ENCODE measurements around the gene NT5DC4. TPM values are rescaled to one million over a fixed set of nuclear protein-coding genes. Genes with fewer than 3 reads are reported as not detected.

The NT5DC4 gene
- total RNA-seq, 1 donor from 2014 or later: not detected

DNA sequence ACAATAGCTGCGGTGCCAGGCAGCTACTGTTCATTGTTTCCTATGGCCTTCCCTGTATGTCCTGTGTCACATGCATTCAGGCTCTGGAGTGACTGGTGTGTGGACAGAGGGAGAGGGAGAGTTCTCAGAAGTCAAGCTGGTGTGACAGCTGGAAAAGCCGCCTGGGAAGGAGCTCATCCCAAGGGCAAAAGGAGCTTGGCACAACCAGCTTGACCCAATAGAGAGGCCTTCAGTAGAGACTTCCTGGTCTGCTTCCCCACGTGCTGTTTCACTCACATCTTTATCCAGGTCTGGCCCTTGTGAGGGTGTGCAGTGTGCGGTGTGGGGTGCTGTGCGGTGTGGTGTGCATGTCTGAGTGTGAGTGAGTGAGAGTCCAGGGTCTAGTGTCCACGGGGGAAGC is 11.1 kb upstream of the NT5DC4 start:
- TF ChIP-seq, protein P1, sequence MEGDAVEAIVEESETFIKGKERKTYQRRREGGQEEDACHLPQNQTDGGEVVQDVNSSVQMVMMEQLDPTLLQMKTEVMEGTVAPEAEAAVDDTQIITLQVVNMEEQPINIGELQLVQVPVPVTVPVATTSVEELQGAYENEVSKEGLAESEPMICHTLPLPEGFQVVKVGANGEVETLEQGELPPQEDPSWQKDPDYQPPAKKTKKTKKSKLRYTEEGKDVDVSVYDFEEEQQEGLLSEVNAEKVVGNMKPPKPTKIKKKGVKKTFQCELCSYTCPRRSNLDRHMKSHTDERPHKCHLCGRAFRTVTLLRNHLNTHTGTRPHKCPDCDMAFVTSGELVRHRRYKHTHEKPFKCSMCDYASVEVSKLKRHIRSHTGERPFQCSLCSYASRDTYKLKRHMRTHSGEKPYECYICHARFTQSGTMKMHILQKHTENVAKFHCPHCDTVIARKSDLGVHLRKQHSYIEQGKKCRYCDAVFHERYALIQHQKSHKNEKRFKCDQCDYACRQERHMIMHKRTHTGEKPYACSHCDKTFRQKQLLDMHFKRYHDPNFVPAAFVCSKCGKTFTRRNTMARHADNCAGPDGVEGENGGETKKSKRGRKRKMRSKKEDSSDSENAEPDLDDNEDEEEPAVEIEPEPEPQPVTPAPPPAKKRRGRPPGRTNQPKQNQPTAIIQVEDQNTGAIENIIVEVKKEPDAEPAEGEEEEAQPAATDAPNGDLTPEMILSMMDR (IDR thresholded peaks at IDR 0.05; ENCODE audit: insufficient read depth, low read length, severe bottlenecking): no peak
- FAIRE-seq (no peak), DNase-seq (ENCODE audit: low read depth) (no peak)
- no peaks in the 10 kb centered on the region for H3K36me3 ChIP-seq (ENCODE audit: control insufficient read depth, insufficient read depth, low read length)
- peaks cover 3% of the 10 kb centered on the region for H3K27me3 ChIP-seq (ENCODE audit: control insufficient read depth, insufficient read depth, low read length)
- no peak overlapping the region for H3K4me3 ChIP-seq (ENCODE audit: low read depth, low read length)

DNA sequence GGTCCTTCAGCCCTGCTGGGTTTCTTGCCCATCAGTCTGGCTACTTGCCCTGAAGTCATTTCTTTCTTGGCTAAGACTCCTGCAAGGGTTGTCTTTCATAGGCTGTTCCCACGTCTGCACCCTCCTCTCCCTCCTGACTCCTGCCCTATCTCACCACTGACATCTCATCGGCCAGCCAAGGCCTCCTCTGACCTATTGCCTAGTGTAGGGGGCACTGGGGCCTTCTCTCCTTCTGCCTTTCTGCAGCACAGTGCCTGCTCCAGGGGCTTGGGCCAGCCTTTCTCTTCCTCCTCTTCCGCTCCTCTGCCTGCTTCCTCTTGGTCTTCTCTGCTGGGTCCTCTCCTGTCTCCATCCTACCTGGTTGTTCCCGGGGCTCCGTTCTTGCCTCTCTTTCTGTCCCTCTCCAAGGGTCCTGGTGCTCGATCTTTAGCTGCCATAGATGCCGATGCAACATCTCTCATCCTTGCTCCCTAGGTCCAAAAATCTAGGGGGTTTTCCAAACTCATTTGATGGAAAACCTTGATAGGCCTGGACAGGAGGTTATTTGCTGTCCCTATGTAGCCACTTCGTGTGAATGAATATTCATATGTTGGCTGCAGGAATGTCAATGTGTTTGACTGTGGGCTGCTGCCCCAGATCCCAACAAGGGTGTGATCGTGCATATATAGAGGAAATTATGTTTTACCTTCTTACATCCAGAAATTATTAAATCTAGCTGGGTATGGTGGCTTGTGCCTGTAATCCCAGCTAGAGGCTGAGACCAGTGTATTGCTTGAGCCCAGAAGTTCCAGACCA is 9.7 kb upstream of the NT5DC4 start:
- TF ChIP-seq, protein P1 (IDR thresholded peaks at IDR 0.05; ENCODE audit: insufficient read depth, low read length, severe bottlenecking): no peak
- Histone ChIP-seq H3K4me3 (ENCODE audit: low read depth, low read length) (no peak overlapping the region), H3K27me3 (ENCODE audit: control insufficient read depth, insufficient read depth, low read length) (peaks cover 3% of the 10 kb centered on the region), H3K36me3 (ENCODE audit: control insufficient read depth, insufficient read depth, low read length) (no peaks in the 10 kb centered on the region)
- DNase-seq (ENCODE audit: low read depth): no peak
- no peak for FAIRE-seq

DNA sequence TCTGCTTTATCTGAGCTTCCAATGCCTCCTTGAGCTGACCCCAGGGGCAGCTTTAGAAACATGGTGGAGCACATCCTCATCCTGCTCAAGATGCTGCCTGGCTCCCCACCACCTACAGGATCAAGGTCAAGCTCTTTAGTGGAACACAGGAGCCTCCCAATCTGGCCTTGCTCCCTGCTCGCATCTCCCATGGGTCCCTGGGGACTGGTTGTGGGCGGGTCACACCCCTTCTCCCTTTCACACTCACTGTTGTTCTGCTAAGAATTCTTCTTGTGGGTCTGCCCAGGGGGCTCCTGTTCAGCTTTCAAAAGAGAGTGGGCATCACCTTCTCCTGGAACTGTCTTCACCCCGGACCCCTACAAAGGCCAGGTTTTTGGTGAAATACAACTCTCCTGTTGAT is 8.4 kb upstream of the NT5DC4 start:
- Histone ChIP-seq H3K4me3 (ENCODE audit: low read depth, low read length) (no peak overlapping the region), H3K27me3 (ENCODE audit: control insufficient read depth, insufficient read depth, low read length) (peaks cover 3% of the 10 kb centered on the region), H3K36me3 (ENCODE audit: control insufficient read depth, insufficient read depth, low read length) (no peaks in the 10 kb centered on the region)
- TF ChIP-seq, protein P1 (IDR thresholded peaks at IDR 0.05; ENCODE audit: insufficient read depth, low read length, severe bottlenecking): no peak
- FAIRE-seq: no peak
- DNase-seq (ENCODE audit: low read depth): no peak

DNA sequence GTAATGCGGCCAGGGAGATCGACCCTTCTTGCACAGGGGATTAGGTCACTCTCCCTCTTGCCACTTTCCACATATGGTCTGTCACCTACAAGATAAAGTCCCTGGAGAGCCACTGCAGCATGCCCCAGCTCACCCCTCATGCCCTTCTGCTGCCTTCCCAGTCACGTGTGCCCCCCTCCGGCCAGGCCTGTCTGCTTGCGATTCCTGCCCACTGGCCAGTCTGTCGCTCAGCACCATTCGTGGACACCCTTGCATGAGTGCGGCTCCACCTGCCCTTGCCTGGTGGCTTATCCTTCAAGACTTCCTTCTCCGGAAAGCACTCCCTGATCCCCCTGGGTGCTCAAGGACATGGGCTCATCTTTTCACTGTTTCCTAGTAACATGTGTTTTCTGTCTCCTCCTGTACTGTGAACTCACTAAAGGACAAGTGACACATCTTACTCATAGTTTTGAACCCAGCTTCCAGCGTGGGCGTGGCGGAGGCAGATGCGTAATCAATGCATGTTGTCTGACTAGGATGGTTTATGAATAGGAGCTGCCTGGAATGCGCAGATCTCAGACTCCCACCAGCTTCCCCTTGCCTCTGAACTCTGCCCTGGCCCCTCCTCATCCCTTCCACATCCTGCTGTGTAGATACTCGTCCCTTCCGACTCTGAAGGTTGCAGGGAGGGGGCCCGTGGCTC is 7.8 kb upstream of the NT5DC4 start:
- Histone ChIP-seq H3K36me3 (ENCODE audit: control insufficient read depth, insufficient read depth, low read length) (no peaks in the 10 kb centered on the region), H3K4me3 (ENCODE audit: low read depth, low read length) (no peak overlapping the region), H3K27me3 (ENCODE audit: control insufficient read depth, insufficient read depth, low read length) (peaks cover 3% of the 10 kb centered on the region)
- FAIRE-seq (no peak), DNase-seq (ENCODE audit: low read depth) (peak; percentile 41)
- TF ChIP-seq, protein P1 (IDR thresholded peaks at IDR 0.05; ENCODE audit: insufficient read depth, low read length, severe bottlenecking): no peak

DNA sequence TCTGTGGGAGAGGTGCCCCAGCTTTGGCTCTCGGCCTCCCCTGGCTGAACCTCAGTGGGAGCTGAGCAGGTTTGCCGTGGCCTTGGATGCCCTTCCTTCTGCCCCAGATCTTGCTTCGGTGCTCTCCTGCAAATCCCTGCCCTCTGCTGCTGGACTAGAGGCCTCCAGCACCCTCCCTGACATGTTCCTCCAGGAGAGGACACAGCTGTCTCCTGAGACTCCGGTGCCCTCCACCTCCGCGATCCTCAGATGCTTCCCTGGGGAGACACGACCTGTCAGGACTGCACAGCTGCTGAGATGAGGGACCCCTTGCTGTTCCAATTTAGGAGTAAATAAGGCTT is 7.3 kb upstream of the NT5DC4 start:
- Histone ChIP-seq H3K4me3 (ENCODE audit: low read depth, low read length) (no peak overlapping the region), H3K27me3 (ENCODE audit: control insufficient read depth, insufficient read depth, low read length) (peaks cover 3% of the 10 kb centered on the region), H3K36me3 (ENCODE audit: control insufficient read depth, insufficient read depth, low read length) (no peaks in the 10 kb centered on the region)
- no peak for FAIRE-seq
- DNase-seq (ENCODE audit: low read depth): no peak
- TF ChIP-seq, protein P1 (IDR thresholded peaks at IDR 0.05; ENCODE audit: insufficient read depth, low read length, severe bottlenecking): no peak

All from bronchial epithelial cell (primary cell).